MM.1S (cell line): Measurements from ENCODE around the gene YPEL5.

Source experiments
- DNase-seq: peaks from one replicate; pipeline ENCODE4 v3.0.0-alpha.2; 2015
- H2AFZ ChIP-seq: fragments of 300-600 bp; sonication (generic); 2 replicates; pipeline ENCODE4 v1.6.0; 2016; ENCODE audit warnings: antibody characterized with exemption, low read length
- H3F3A ChIP-seq: fragments of 300-600 bp; sonication (generic); 2 replicates; pipeline ENCODE4 v1.6.1; 2016; ENCODE audit warnings: mild to moderate bottlenecking, antibody characterized with exemption, low read length, moderate library complexity, mixed read lengths; ENCODE audit not compliant: insufficient read depth
- H3K27ac ChIP-seq: fragments of 300-600 bp; sonication (generic); 2 replicates; pipeline ENCODE4 v1.5.1; 2016; ENCODE audit warnings: mild to moderate bottlenecking, low read length
- H3K27me3 ChIP-seq: fragments of 300-600 bp; sonication (generic); replicated peaks from 2 replicates; pipeline ENCODE4 v1.6.0; 2016; ENCODE audit warnings: low read length; ENCODE audit not compliant: insufficient read depth
- H3K36me3 ChIP-seq: fragments of 300-600 bp; sonication (generic); replicated peaks from 2 replicates; pipeline ENCODE4 v1.6.1; 2016; ENCODE audit warnings: mild to moderate bottlenecking, low read length, mixed read lengths; ENCODE audit not compliant: insufficient read depth
- H3K4me1 ChIP-seq: fragments of 300-600 bp; sonication (generic); 2 replicates; pipeline ENCODE4 v1.6.1; 2016; ENCODE audit warnings: low read length, mixed read lengths
- H3K4me2 ChIP-seq: fragments of 300-600 bp; sonication (generic); 2 replicates; pipeline ENCODE4 v1.6.0; 2016; ENCODE audit warnings: low read depth, low read length
- H3K4me3 ChIP-seq: fragments of 300-600 bp; sonication (generic); 2 replicates; pipeline ENCODE4 v1.5.1; 2016; ENCODE audit warnings: low read length, mixed read lengths
- H3K79me2 ChIP-seq: fragments of 300-600 bp; sonication (generic); 2 replicates; pipeline ENCODE4 v1.6.1; 2016; ENCODE audit warnings: mixed run types, low read length, mixed read lengths
- H3K9ac ChIP-seq: fragments of 300-600 bp; sonication (generic); 2 replicates; pipeline ENCODE4 v1.6.1; 2016; ENCODE audit warnings: low read length, mixed read lengths
- H3K9me2 ChIP-seq: fragments of 300-600 bp; sonication (generic); replicated peaks from 2 replicates; pipeline ENCODE4 v1.6.1; 2016; ENCODE audit warnings: mild to moderate bottlenecking, low read length, mixed read lengths; ENCODE audit not compliant: insufficient read depth
- H3K9me3 ChIP-seq: fragments of 300-600 bp; sonication (generic); replicated peaks from 2 replicates; pipeline ENCODE4 v1.6.1; 2016; ENCODE audit warnings: mild to moderate bottlenecking, low read length, mixed read lengths; ENCODE audit not compliant: insufficient read depth
- H4K20me1 ChIP-seq: fragments of 300-600 bp; sonication (generic); 2 replicates; pipeline ENCODE4 v1.6.1; 2016; ENCODE audit warnings: mild to moderate bottlenecking, low read length, moderate library complexity, mixed read lengths; ENCODE audit not compliant: insufficient read depth
- EZH2 ChIP-seq: fragments of 300-600 bp; sonication (generic); optimal IDR thresholded peaks from 2 replicates; pipeline ENCODE3; 2017; ENCODE audit warnings: low read depth, mild to moderate bottlenecking, antibody characterized with exemption, low read length, mixed read lengths
- EZH2phosphoT487 ChIP-seq: fragments of 300-600 bp; sonication (generic); IDR thresholded peaks from 2 replicates; pipeline ENCODE4 v1.6.1; 2018; ENCODE audit warnings: antibody characterized with exemption, low read length
- TF ChIP-seq, protein P1 (sequence below): fragments of 300-600 bp; sonication (generic); IDR thresholded peaks from 2 replicates; pipeline ENCODE4 v1.5.1; 2016; ENCODE audit warnings: antibody characterized with exemption, low read length, mixed read lengths

Gene YPEL5

DNA sequence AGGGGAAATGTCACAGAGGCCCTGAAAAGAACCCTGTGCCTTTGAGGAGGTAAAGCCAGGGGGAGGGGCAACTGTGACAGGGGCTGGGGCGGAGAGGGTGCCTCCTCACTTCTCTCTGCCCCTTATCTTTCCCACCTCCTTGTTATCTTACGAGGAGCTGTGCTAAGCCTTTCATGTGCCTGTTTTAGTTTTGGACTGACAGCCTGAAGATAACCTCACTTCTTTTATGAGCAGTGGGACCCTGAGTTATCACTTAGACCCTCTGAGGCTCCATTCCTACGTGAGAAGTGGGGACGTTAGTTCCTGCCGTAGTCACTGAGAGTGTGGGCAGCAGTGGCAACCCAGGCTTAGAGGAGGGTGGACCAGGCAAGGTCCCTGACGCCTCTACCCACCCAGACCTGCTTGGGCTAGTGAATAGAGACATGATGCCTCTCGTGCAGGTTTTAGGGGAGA lies 45.0 kb downstream of the YPEL5 start:
- Histone ChIP-seq H3K9ac (no peak overlapping the region), H3F3A (no peaks in the 10 kb centered on the region), H3K36me3 (no peaks in the 10 kb centered on the region), H3K9me3 (no peaks in the 10 kb centered on the region), H3K27me3 (no peaks in the 10 kb centered on the region), H3K27ac (no peak overlapping the region), H3K4me2 (no peak overlapping the region), H2AFZ (no peak overlapping the region), H3K4me3 (no peak overlapping the region), H3K9me2 (no peaks in the 10 kb centered on the region), H4K20me1 (no peaks in the 10 kb centered on the region), H3K79me2 (no peaks in the 10 kb centered on the region), H3K4me1 (no peaks in the 10 kb centered on the region)
- no peak for DNase-seq
- TF ChIP-seq EZH2phosphoT487, result no peak

DNA sequence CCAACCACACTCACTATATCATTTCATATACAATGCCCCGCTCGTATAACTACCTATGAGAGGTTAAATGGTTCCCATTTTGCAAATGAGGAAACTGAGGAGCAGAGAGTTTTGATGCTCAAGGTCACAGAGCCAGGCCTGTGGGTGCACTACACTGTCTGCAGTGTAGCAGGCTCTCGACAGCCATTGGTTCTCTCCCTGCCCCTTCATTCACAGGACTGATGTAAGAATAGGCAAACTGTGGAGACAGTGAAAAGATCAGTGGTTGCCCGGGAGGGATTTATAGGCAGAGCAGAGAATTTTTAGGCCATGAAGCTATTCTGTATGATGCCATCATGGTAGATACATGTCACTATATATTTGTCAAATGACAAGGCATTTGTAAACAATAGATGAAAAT lies 45.5 kb downstream of the YPEL5 start:
- H4K20me1 ChIP-seq, result no peaks in the 10 kb centered on the region
- no peak overlapping the region for H3K4me3 ChIP-seq
- H3K79me2 ChIP-seq, result no peaks in the 10 kb centered on the region
- H3K9ac ChIP-seq, result no peak overlapping the region
- H2AFZ ChIP-seq, result no peak overlapping the region
- no peak overlapping the region for H3K4me2 ChIP-seq
- H3K9me3 ChIP-seq, result no peaks in the 10 kb centered on the region
- TF ChIP-seq, protein P1, sequence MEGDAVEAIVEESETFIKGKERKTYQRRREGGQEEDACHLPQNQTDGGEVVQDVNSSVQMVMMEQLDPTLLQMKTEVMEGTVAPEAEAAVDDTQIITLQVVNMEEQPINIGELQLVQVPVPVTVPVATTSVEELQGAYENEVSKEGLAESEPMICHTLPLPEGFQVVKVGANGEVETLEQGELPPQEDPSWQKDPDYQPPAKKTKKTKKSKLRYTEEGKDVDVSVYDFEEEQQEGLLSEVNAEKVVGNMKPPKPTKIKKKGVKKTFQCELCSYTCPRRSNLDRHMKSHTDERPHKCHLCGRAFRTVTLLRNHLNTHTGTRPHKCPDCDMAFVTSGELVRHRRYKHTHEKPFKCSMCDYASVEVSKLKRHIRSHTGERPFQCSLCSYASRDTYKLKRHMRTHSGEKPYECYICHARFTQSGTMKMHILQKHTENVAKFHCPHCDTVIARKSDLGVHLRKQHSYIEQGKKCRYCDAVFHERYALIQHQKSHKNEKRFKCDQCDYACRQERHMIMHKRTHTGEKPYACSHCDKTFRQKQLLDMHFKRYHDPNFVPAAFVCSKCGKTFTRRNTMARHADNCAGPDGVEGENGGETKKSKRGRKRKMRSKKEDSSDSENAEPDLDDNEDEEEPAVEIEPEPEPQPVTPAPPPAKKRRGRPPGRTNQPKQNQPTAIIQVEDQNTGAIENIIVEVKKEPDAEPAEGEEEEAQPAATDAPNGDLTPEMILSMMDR, result no peak
- TF ChIP-seq EZH2 (no peak), EZH2phosphoT487 (no peak)
- no peaks in the 10 kb centered on the region for H3K27me3 ChIP-seq
- no peak overlapping the region for H3K27ac ChIP-seq
- no peaks in the 10 kb centered on the region for H3K9me2 ChIP-seq
- no peaks in the 10 kb centered on the region for H3F3A ChIP-seq
- no peaks in the 10 kb centered on the region for H3K36me3 ChIP-seq
- H3K4me1 ChIP-seq, result no peaks in the 10 kb centered on the region
- no peak for DNase-seq

DNA sequence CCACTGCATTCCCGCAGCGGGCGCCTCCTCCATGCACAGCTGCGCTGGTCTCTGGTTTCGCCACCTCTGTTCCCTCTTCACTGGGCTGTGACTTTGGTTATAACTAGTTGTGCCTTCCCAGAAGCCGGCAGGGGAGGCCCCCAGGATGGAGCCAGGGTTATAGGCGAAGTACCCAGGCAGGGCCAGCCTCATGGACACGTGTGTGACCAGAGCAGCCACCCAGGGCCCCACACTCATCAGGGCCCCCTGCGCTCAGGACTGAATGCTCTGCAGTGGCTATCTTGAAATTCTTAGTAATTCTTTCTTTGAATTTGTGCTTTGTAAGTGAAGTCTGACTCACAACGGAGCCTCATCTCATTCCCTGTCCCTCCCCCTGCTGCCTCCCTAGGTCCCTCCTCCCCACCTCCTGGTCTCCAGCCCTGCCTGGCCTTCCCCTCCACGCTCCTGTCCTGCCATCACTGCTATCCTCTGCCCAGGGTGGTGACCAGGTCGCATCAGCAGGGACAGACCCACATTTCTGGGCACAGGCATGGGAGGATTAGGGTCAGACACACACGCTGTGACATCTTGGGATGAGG lies 46.4 kb downstream of the YPEL5 start:
- Histone ChIP-seq H3F3A (no peaks in the 10 kb centered on the region), H3K4me3 (no peak overlapping the region), H3K36me3 (no peaks in the 10 kb centered on the region), H3K79me2 (no peaks in the 10 kb centered on the region), H3K4me2 (no peak overlapping the region), H3K27me3 (no peaks in the 10 kb centered on the region), H3K9me2 (no peaks in the 10 kb centered on the region), H2AFZ (no peak overlapping the region), H3K4me1 (no peaks in the 10 kb centered on the region), H3K27ac (no peak overlapping the region), H3K9ac (no peak overlapping the region), H3K9me3 (no peaks in the 10 kb centered on the region), H4K20me1 (no peaks in the 10 kb centered on the region)
- no peak for DNase-seq
- TF ChIP-seq EZH2, result no peak
- TF ChIP-seq, protein P1, result no peak

DNA sequence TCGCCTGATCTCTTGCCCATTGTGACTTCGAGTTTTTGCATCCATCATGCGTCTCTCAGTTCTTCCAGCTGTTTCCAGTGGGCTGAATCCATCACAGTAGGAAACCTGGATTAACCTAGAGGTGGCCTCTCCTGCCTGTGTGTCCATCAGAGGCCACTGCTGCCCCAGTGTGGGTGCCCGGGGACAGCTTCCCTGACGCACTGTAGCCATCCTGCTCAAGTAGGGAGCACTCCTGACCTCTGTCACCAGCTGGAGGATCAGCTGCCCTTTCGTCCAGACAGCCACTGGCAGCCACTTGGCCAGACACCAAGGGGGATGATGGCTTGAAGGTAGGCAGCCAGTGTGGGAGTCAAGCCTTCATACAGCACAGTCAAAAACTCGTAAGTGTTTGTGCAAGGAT lies 47.6 kb downstream of the YPEL5 start:
- DNase-seq, result no peak
- no peaks in the 10 kb centered on the region for H3F3A ChIP-seq
- no peak overlapping the region for H3K4me3 ChIP-seq
- H3K9me3 ChIP-seq, result no peaks in the 10 kb centered on the region
- no peak overlapping the region for H3K4me2 ChIP-seq
- H2AFZ ChIP-seq, result no peak overlapping the region
- no peaks in the 10 kb centered on the region for H3K27me3 ChIP-seq
- no peaks in the 10 kb centered on the region for H3K4me1 ChIP-seq
- H3K9me2 ChIP-seq, result no peaks in the 10 kb centered on the region
- no peak for TF ChIP-seq EZH2
- no peak for TF ChIP-seq EZH2phosphoT487
- TF ChIP-seq, protein P1, result no peak
- no peak overlapping the region for H3K27ac ChIP-seq
- no peaks in the 10 kb centered on the region for H4K20me1 ChIP-seq
- H3K79me2 ChIP-seq, result no peaks in the 10 kb centered on the region
- H3K36me3 ChIP-seq, result no peaks in the 10 kb centered on the region
- no peak overlapping the region for H3K9ac ChIP-seq
